Measurements from ENCODE around the gene ANKMY1.

The ANKMY1 gene

GRCh38 chr2:240600451-240600961 is 42.7 kb upstream of the ANKMY1 start:
- Histone ChIP-seq H3K36me3 (ENCODE audit: low read length) (no peaks in the 10 kb centered on the region), H3K4me2 (ENCODE audit: low read depth, low read length, poor library complexity, severe bottlenecking) (no peak overlapping the region), H3K4me3 (ENCODE audit: insufficient read depth, low read length, poor library complexity, severe bottlenecking) (no peak overlapping the region), H3K9ac (ENCODE audit: low read length) (no peak overlapping the region), H3K9me3 (ENCODE audit: insufficient read depth, low read length) (no peaks in the 10 kb centered on the region), H3K9me2 (replicated peaks; ENCODE audit: insufficient read depth, low read length) (no peaks in the 10 kb centered on the region), H3K79me2 (ENCODE audit: insufficient read depth, low read length) (no peaks in the 10 kb centered on the region), H3K27ac (ENCODE audit: low read depth, low read length) (no peak overlapping the region), H3K27me3 (ENCODE audit: low read length) (no peaks in the 10 kb centered on the region), H4K20me1 (ENCODE audit: low read depth, low read length) (no peaks in the 10 kb centered on the region), H2AFZ (ENCODE audit: low read depth, low read length, severe bottlenecking) (no peak overlapping the region), H3F3A (ENCODE audit: insufficient read depth) (no peaks in the 10 kb centered on the region)
- TF ChIP-seq CTCF (IDR thresholded peaks at IDR 0.05; ENCODE audit: insufficient read depth, low read length, poor library complexity, severe bottlenecking) (no peak), EZH2phosphoT487 (conservative IDR thresholded peaks at IDR 0.05; ENCODE audit: low read length) (no peak)

GRCh38 chr2:240599141-240599583 is 41.4 kb upstream of the ANKMY1 start:
- no peak overlapping the region for H3K9ac ChIP-seq (ENCODE audit: low read length)
- no peaks in the 10 kb centered on the region for H3K9me3 ChIP-seq (ENCODE audit: insufficient read depth, low read length)
- no peaks in the 10 kb centered on the region for H3F3A ChIP-seq (ENCODE audit: insufficient read depth)
- no peaks in the 10 kb centered on the region for H4K20me1 ChIP-seq (ENCODE audit: low read depth, low read length)
- H3K27ac ChIP-seq (ENCODE audit: low read depth, low read length): no peak overlapping the region
- H2AFZ ChIP-seq (ENCODE audit: low read depth, low read length, severe bottlenecking): no peak overlapping the region
- no peaks in the 10 kb centered on the region for H3K36me3 ChIP-seq (ENCODE audit: low read length)
- no peaks in the 10 kb centered on the region for H3K9me2 ChIP-seq (replicated peaks; ENCODE audit: insufficient read depth, low read length)
- H3K4me2 ChIP-seq (ENCODE audit: low read depth, low read length, poor library complexity, severe bottlenecking): no peak overlapping the region
- TF ChIP-seq CTCF (IDR thresholded peaks at IDR 0.05; ENCODE audit: insufficient read depth, low read length, poor library complexity, severe bottlenecking): no peak
- no peak for TF ChIP-seq EZH2phosphoT487 (conservative IDR thresholded peaks at IDR 0.05; ENCODE audit: low read length)
- 0 out of 2 replicates have a peak, but pooled peaks cover 2% of the 10 kb centered on the region for H3K79me2 ChIP-seq (ENCODE audit: insufficient read depth, low read length)
- no peak overlapping the region for H3K4me3 ChIP-seq (ENCODE audit: insufficient read depth, low read length, poor library complexity, severe bottlenecking)
- no peaks in the 10 kb centered on the region for H3K27me3 ChIP-seq (ENCODE audit: low read length)

- Histone ChIP-seq H3F3A (ENCODE audit: insufficient read depth) (no peaks in the 10 kb centered on the region), H3K9ac (ENCODE audit: low read length) (no peak overlapping the region), H2AFZ (ENCODE audit: low read depth, low read length, severe bottlenecking) (no peak overlapping the region), H4K20me1 (ENCODE audit: low read depth, low read length) (no peaks in the 10 kb centered on the region), H3K79me2 (ENCODE audit: insufficient read depth, low read length) (0 out of 2 replicates have a peak, but pooled peaks cover 5% of the 10 kb centered on the region), H3K4me2 (ENCODE audit: low read depth, low read length, poor library complexity, severe bottlenecking) (no peak overlapping the region), H3K4me3 (ENCODE audit: insufficient read depth, low read length, poor library complexity, severe bottlenecking) (no peak overlapping the region), H3K27ac (ENCODE audit: low read depth, low read length) (no peak overlapping the region), H3K9me3 (ENCODE audit: insufficient read depth, low read length) (no peaks in the 10 kb centered on the region), H3K36me3 (ENCODE audit: low read length) (no peaks in the 10 kb centered on the region), H3K27me3 (ENCODE audit: low read length) (no peaks in the 10 kb centered on the region), H3K9me2 (replicated peaks; ENCODE audit: insufficient read depth, low read length) (no peaks in the 10 kb centered on the region)
- TF ChIP-seq EZH2phosphoT487 (conservative IDR thresholded peaks at IDR 0.05; ENCODE audit: low read length) (no peak), CTCF (IDR thresholded peaks at IDR 0.05; ENCODE audit: insufficient read depth, low read length, poor library complexity, severe bottlenecking) (no peak)
These were observed 40.6 kb upstream of the ANKMY1 start for GRCh38 chr2:240598311-240598911.

All from SU-DHL-6 (cell line).